Measurements from ENCODE around the gene GIPC3.

DNA sequence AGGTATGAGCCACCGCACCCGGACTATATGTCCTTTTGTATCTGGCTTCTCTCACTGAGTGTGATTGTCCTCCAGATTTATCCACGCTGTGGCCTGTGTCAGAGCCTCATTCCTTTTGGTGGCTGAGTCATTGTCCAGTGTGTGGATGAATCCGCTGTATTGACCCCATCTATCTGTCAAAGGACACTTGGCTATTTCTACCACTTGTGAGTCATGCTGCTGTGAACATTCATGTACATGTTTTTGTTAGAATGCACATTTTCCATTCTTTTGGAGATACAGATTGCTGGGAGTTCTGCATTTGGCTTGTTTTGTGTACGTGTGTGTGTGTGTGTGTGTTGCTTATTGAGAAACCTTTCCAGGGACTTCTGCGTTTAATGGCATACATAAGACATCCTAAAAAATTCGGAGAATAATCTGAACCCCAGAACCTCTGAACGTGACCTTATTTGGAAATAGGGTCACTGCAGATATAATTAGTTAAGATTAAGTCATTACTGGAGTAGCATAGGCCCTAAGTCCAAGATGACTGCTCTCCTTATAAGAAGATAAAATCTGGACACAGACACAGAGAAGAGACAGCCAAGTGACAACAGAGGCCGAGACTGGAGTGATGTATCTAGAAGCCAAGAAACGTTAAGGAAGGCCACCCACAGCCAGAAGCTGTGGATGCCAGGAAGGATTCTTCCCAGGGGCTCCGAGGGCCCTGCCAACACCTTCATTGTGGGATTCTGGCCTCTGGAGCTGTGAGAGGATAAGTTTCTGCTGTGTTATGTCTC is 4.9 kb upstream of the GIPC3 start:
- TF ChIP-seq POLR2AphosphoS5 (IDR thresholded peaks at IDR 0.05; ENCODE audit: low read depth, low read length): no peak
- TF ChIP-seq, protein P1, sequence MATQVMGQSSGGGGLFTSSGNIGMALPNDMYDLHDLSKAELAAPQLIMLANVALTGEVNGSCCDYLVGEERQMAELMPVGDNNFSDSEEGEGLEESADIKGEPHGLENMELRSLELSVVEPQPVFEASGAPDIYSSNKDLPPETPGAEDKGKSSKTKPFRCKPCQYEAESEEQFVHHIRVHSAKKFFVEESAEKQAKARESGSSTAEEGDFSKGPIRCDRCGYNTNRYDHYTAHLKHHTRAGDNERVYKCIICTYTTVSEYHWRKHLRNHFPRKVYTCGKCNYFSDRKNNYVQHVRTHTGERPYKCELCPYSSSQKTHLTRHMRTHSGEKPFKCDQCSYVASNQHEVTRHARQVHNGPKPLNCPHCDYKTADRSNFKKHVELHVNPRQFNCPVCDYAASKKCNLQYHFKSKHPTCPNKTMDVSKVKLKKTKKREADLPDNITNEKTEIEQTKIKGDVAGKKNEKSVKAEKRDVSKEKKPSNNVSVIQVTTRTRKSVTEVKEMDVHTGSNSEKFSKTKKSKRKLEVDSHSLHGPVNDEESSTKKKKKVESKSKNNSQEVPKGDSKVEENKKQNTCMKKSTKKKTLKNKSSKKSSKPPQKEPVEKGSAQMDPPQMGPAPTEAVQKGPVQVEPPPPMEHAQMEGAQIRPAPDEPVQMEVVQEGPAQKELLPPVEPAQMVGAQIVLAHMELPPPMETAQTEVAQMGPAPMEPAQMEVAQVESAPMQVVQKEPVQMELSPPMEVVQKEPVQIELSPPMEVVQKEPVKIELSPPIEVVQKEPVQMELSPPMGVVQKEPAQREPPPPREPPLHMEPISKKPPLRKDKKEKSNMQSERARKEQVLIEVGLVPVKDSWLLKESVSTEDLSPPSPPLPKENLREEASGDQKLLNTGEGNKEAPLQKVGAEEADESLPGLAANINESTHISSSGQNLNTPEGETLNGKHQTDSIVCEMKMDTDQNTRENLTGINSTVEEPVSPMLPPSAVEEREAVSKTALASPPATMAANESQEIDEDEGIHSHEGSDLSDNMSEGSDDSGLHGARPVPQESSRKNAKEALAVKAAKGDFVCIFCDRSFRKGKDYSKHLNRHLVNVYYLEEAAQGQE (IDR thresholded peaks at IDR 0.05; ENCODE audit: insufficient read depth in 1 of 2, low read depth in 2 of 2, low read length in 2 of 2): no peak
- no peak for TF ChIP-seq TAF1 (IDR thresholded peaks at IDR 0.05; ENCODE audit: borderline replicate concordance, insufficient read depth, low read length)
- TF ChIP-seq SIN3A (IDR thresholded peaks at IDR 0.05; ENCODE audit: borderline replicate concordance, insufficient read depth, low read length): no peak
- no peak for TF ChIP-seq FOXP2 (optimal IDR thresholded peaks at IDR 0.05; ENCODE audit: borderline replicate concordance, extremely low read depth, extremely low read length, insufficient read depth)

All from PFSK-1 (cell line).